Esophagus squamous epithelium (tissue), 5 donors: Measurements from ENCODE around the gene PPP2R3B. TPM values are rescaled to one million over a fixed set of nuclear protein-coding genes. Genes with fewer than 3 reads are reported as not detected.

ENCODE experiments used
- DNase-seq: peaks from one replicate; lab custom pipeline; 2025; lab: John Stamatoyannopoulos, UW
- H3K27ac ChIP-seq, 4 donors: fragments of 200-600 bp; sonication (generic); one replicate each; pipeline ENCODE4 v1.5.1; 2016 to 2019; ENCODE audit warnings: mild to moderate bottlenecking in 1 of 4
- H3K27me3 ChIP-seq, 4 donors: fragments of 200-600 bp; sonication (generic); 1 replicate in 3 of 4; 2 replicates in 1 of 4; pipeline versions ENCODE4 v1.5.1 to v1.6.0; 2017 to 2021; ENCODE audit warnings: antibody characterized with exemption in 1 of 4
- H3K36me3 ChIP-seq, 3 donors: fragments of 200-600 bp; sonication (generic); one replicate each; pipeline ENCODE4 v1.5.1; 2016 to 2019
- H3K4me1 ChIP-seq, 3 donors: fragments of 200-600 bp; sonication (generic); one replicate each; pipeline ENCODE4 v1.5.1; 2017 to 2019
- H3K4me3 ChIP-seq, 4 donors: fragments of 200-600 bp; sonication (generic); 1 replicate in 3 of 4; 2 replicates in 1 of 4; pipeline ENCODE4 v1.5.1; 2016 to 2019; ENCODE audit warnings: mild to moderate bottlenecking in 2 of 4, moderate library complexity in 1 of 4
- H3K9me3 ChIP-seq, 3 donors: fragments of 200-600 bp; sonication (generic); one replicate each; pipeline ENCODE4 v1.5.1; 2016 to 2019
- POLR2A ChIP-seq, 4 donors: fragments of 450-650 bp; IDR thresholded peaks; one replicate each; pipeline ENCODE4 v1.6.1; 2017; ENCODE audit warnings: antibody characterized with exemption in 4 of 4, mild to moderate bottlenecking in 4 of 4, moderate library complexity in 3 of 4
- WGBS, 2 donors: methylation state at CpG; one replicate each; pipeline ENCODE4 v1.1.5; 2018; 5-methylcytosine and 5-hydroxymethylcytosine counted together
- intact Hi-C: fragments of 100-400 bp; cut with DNase I; formaldehyde crosslinking; loops from one replicate; pipeline ENCODE4 v1.15.0; 2022
- total RNA-seq, 4 donors: library from RNA; depleted of rRNA; stranded (reverse); fragments of >200 nt; gene quantifications; one replicate each; pipeline ENCODE4 v1.1.0, GENCODE V29; 2016
- TF ChIP-seq, protein P1 (sequence below), 6 experiments: fragments of 450-650 bp in 4 of 6; fragments of 200-600 bp in 2 of 6; sonication (generic) in 2 of 6; IDR thresholded peaks; one replicate each; pipeline ENCODE4 v1.5.1; 2016 to 2019; ENCODE audit warnings: antibody characterized with exemption in 6 of 6, mild to moderate bottlenecking in 4 of 6, moderate library complexity in 4 of 6
- donor health status: DM: yes; HTN: yes; CAD: no.

PPP2R3B gene
- total RNA-seq, 4 donors from 2014 or later = 7.9 to 26.1 (median 24.1) TPM

DNA sequence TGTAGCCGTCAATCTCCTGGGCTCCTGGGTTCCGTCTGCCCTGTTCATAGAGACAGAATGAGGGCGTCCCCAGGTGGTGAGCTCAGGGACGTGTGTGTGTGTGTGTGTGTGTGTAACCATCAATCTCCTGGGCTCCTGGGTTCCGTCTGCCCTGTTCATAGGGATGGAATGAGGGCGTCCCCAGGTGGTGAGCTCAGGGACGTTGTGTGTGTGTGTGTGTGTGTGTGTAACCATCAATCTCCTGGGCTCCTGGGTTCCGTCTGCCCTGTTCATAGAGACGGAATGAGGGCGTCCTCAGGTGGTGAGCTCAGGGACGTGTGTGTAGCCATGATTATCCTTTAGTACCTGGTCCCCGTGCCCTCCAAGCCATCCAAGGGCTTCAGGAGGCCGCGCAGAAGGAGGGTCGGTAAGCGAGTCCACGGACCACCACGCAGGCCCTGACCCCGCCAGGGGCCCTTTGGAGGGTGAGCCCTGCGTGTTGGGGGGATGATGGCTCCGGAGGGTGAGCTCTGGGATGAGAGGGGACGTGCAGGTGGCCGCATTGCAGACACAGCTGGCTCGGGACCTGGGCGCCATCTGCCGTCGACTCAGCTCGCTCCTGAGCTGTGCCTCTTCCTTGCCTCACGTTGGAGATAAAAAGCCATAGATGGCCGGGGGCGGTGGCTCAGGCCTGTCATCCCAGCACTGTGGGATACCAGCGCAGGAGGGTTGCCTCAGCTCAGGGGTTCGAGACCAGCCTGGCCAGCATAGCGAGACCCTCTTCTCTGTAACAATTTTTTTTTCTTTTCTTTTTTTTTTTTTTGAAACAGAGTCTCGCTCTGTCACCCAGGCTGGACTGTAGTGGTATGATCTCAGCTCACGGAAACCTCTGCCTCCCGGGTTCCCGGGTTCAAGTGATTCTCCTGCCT is 62.7 kb downstream of the PPP2R3B start:
- Histone ChIP-seq H3K36me3 (no peaks in the 10 kb centered on the region), H3K27ac (no peak overlapping the region), H3K27me3 (peaks cover 0 to 12% (median 0%) of the 10 kb centered on the region in 4 donors), H3K4me3 (no peak overlapping the region), H3K4me1 (peaks cover 14 to 28% (median 20%) of the 10 kb centered on the region in 3 donors), H3K9me3 (no peaks in the 10 kb centered on the region)
- no peak for DNase-seq
- TF ChIP-seq, protein P1, sequence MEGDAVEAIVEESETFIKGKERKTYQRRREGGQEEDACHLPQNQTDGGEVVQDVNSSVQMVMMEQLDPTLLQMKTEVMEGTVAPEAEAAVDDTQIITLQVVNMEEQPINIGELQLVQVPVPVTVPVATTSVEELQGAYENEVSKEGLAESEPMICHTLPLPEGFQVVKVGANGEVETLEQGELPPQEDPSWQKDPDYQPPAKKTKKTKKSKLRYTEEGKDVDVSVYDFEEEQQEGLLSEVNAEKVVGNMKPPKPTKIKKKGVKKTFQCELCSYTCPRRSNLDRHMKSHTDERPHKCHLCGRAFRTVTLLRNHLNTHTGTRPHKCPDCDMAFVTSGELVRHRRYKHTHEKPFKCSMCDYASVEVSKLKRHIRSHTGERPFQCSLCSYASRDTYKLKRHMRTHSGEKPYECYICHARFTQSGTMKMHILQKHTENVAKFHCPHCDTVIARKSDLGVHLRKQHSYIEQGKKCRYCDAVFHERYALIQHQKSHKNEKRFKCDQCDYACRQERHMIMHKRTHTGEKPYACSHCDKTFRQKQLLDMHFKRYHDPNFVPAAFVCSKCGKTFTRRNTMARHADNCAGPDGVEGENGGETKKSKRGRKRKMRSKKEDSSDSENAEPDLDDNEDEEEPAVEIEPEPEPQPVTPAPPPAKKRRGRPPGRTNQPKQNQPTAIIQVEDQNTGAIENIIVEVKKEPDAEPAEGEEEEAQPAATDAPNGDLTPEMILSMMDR (IDR thresholded peaks at IDR 0.05) = no peak
- TF ChIP-seq POLR2A (IDR thresholded peaks at IDR 0.05) = no peak
- intact Hi-C loops = no loop called here
- WGBS, 2 donors = 60 to 85% methylated on average over 21 to 23 of the region's 38 CpGs

DNA sequence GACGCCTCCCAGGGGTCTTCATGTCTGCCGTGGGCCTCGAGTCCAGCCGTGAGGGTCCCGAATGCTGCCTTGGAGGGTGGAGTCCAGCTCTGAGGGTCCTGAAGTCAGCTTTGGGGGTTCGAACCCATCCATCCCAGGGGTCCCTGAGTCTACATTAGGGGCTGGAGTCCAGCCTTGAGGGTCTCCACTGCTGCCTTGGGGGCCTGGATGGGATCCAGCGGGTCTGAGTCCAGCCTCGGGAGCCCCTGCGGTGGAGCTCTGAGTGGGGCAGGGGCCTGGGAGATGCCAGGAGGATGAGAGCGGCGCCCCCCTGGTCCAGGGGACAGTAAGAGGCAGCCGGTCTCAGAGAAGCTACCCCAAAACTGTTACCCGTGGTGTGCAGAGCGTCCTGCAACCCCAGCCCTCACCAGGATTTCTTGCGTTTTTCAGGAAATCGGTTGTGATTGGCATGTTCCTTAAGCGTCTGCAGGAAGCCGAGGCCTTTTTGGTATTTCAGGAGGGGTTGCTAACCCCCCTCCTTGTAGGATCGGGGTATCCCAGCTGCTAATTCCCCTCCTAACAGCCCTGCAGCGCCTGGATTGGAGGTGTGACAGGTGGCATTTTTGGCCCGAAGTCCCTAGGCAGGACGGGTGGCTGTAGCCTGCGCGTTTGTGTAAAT is 66.5 kb downstream of the PPP2R3B start:
- no peaks in the 10 kb centered on the region for H3K9me3 ChIP-seq
- H3K27ac ChIP-seq = peak overlapping the region in 3 of 4 donors; percentile 94 to 100 (median 97)
- no peak for TF ChIP-seq POLR2A (IDR thresholded peaks at IDR 0.05)
- TF ChIP-seq, protein P1 (IDR thresholded peaks at IDR 0.05) = no peak
- H3K36me3 ChIP-seq = peaks cover 0 to 14% (median 0%) of the 10 kb centered on the region in 3 donors
- peaks cover 14 to 46% (median 20%) of the 10 kb centered on the region in 3 donors for H3K4me1 ChIP-seq
- WGBS, 2 donors = 10 to 20% methylated on average over 2 to 11 of the region's 24 CpGs
- DNase-seq = no peak
- peak overlapping the region; percentile 90 to 98 (median 96) for H3K4me3 ChIP-seq
- H3K27me3 ChIP-seq = peaks cover 0 to 7% (median 0%) of the 10 kb centered on the region in 4 donors
- intact Hi-C loops = no loop called here

DNA sequence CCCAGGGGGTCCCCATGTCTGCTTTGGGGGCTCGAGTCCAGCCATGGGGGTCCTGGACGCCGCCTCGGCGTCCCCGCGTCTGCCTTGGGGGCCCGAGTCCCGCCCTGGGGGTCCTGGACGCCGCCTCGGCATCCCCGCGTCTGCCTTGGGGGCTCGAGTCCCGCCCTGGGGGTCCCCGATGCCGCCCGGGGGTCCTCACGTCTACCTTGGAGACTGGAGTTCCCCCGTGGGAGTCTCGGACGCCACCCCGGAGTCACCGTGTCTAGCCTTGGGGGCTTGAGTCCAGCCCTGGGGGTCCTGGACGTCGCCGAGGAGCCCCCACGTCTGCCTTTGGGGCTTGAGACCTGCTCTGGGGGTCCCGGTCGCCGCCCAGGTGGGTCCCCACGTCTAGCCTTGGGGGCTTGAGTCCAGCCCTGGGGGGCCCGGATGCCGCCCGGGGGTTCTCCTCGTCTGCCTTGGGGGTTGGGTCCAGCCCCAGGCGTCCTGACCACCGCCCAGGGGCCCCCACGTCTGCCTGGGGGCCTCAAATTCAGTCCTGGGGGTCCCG is 67.1 kb downstream of the PPP2R3B start:
- no peak for DNase-seq
- Histone ChIP-seq H3K4me3 (peak overlapping the region; percentile 90 to 98 (median 96)), H3K27ac (peak overlapping the region; percentile 94 to 100 (median 98)), H3K36me3 (peaks cover 0 to 20% (median 0%) of the 10 kb centered on the region in 3 donors), H3K9me3 (no peaks in the 10 kb centered on the region), H3K27me3 (peaks cover 0 to 5% (median 0%) of the 10 kb centered on the region in 4 donors), H3K4me1 (peaks cover 14 to 46% (median 20%) of the 10 kb centered on the region in 3 donors)
- intact Hi-C loops = no loop called here
- WGBS, 2 donors = no CpG with 5 or more reads among the region's 41 CpGs
- TF ChIP-seq, protein P1 (IDR thresholded peaks at IDR 0.05) = no peak
- TF ChIP-seq POLR2A (IDR thresholded peaks at IDR 0.05) = no peak

DNA sequence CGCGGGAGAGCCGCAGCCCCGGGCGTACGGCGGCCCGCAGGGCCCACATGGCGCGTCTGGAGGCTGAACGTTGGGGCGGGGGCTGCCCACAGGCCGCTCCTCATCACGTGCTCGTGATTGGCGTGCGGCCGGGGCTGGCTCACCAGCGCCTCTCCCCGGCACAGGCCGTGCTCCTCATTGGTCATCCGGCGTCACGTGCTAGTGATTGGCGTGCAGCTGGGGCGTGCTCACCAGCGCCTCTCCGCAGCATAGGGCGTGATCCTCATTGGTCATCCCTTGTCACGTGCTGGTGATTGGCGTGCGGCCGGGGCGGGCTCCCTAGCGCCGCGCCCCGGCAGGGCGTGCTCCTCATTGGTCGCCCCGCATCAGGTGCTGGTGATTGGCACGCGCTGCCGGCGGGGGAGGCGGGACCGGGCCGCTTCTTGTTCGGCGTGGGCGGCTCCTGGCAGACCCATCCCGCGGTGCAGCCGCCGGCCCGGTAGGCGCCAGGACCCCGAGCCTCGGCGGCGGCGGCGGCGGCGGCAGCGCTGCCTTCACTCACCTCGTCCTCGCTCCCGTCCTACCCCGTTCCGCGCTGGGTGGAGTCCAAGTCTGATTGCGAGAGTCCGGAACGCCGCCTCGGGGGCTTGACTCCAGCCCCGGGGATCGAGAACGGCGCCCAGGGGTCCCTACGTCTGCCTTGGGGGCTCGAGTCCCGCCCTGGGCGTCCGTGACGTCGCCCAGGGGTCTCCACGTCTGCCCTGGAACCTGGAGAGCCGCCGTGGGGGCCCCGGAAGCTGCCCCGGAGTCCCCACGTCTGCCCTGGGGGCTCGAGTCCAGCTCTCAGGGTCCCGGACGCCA is 67.7 kb downstream of the PPP2R3B start, which contains the start of gene GTPBP6:
TSS of gene GTPBP6 (minus strand) at position 58 of the 840 bp plus-strand sequence. CDS start at position 49, 9 bp downstream.
- Histone ChIP-seq H3K4me1 (peaks cover 14 to 46% (median 20%) of the 10 kb centered on the region in 3 donors), H3K9me3 (no peaks in the 10 kb centered on the region), H3K27me3 (peaks cover 0 to 1% (median 0%) of the 10 kb centered on the region in 4 donors), H3K27ac (peak within 1 kb of the TSS; percentile 96 to 100 (median 99)), H3K36me3 (peaks cover 3 to 27% (median 4%) of the 10 kb centered on the region in 3 donors), H3K4me3 (peak within 1 kb of the TSS; percentile 90 to 98 (median 96))
- intact Hi-C loops = no loop called here
- DNase-seq = no peak
- 0% methylated on average over 29 of the region's 97 CpGs; no CpG with 5 or more reads in 1 of the 2 donors for WGBS, 2 donors
- peak in 3 of 4 donors; percentile 17 to 86 (median 65) for TF ChIP-seq POLR2A (IDR thresholded peaks at IDR 0.05)
- TF ChIP-seq, protein P1 (IDR thresholded peaks at IDR 0.05) = peak in 1 of 6 experiments; percentile 28
